A172 (cell line): ENCODE data around the gene DRAM1. TPM values are rescaled to one million over a fixed set of nuclear protein-coding genes. Genes with fewer than 3 reads are reported as not detected.
A peak's percentile ranks its signal among the peaks of the same experiment; 100 is the strongest.
"Not testable (repeated sequence)": the region's sequence is repeated elsewhere in the genome, so short reads cannot be mapped to it uniquely, and the experiment has no call there.

Source experiments
- DNase-seq: peaks from one replicate; pipeline ENCODE4 v3.0.0-alpha.2; 2015; ENCODE audit warnings: low spot score
- total RNA-seq: library from RNA; depleted of rRNA; stranded (reverse); fragments of >200 nt; shearing (Covaris generic); gene quantifications from 2 replicates; pipeline ENCODE4 v1.2.3, GENCODE V29; 2014; rRNA removed

DRAM1 gene
- 32.6 and 37.3 TPM in 2 replicates for total RNA-seq

DNA sequence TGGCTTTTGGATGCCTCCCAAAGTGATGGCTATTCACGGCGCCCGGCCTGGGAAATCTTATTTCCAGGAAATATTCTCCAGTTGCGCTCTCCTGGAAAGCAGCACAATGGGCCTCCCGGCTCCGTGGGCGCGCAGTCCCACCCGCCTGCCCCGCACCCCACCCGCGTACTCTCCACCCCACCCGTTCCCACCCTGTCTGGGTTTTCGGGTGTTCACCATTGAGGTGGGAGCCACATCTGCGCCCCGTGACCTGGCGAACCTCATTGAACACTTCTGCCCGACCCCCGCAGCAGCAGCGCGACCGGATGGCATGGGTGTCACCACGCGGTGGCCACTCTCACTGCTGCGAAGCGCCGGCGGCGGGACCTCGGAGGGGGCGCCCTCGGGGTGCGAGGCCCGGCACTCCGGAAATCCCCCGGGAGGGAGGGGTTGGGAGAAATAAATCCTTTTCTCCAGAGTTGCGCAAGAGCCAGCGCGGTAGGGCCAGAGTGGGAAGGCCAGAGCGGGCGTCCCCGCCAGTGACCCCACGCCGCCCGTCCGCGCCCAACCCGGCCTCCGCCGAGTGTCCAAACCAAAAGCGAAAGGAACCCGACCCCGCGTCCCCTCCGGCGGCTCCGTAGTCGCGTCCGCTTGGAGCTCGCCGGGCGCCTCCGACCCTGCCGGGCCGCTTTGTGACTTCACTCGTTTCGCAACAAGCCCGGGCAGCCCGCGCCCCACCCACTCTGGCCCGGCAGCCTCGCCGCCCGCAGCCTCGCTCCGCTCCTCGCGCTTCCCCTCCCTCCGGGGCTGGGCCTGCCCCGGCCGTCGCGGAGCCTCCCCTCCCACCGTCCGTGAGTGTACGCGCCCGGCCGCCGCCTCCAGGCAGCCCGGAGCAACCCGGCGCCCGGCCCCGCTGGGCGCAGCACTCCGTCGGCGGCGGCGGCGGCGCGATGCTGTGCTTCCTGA is at the start of gene DRAM1:
Gene DRAM1, plus strand, starts transcription at position 720 of the 945 bp plus-strand sequence. Its CDS starts 210 bp downstream, at position 930.
- peak; percentile 72 for DNase-seq

DNA sequence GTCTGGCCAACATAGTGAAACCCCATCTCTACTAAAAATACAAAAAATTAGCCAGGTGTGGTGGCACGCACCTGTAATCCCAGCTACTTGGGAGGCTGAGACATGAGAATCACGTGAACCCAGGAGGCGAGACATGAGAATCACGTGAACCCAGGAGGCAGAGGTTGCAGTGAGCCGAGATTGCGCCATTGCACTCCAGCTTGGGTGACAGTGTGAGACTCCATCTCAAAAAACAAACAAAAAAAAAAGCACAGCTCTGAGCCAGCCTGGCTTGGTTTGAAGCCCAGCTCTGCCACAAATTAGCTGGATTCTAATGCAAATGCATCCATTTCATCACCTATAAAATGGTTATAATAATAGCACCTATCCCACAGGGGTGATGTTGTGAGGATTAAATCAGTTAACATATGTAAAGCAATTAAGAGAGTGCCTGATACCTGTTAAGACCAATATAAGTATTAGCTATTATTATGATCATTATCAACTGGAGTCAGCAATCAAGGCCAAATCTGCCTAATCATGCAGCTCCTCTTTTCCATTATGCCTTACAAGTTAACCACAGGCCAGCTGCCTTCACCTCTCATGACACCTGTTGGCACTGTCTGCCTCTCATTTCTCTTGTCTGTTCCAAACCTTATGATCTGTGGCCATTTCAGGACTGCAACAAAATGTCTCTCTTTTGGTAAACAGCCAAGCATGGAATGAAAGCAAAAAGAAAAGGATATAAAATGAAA is 48.8 kb upstream of the DRAM1 start:
- no peak for DNase-seq

- DNase-seq = peak; percentile 2
Observed at GRCh38 chr12:101829639-101830366, 47.6 kb upstream of the DRAM1 start.

DNA sequence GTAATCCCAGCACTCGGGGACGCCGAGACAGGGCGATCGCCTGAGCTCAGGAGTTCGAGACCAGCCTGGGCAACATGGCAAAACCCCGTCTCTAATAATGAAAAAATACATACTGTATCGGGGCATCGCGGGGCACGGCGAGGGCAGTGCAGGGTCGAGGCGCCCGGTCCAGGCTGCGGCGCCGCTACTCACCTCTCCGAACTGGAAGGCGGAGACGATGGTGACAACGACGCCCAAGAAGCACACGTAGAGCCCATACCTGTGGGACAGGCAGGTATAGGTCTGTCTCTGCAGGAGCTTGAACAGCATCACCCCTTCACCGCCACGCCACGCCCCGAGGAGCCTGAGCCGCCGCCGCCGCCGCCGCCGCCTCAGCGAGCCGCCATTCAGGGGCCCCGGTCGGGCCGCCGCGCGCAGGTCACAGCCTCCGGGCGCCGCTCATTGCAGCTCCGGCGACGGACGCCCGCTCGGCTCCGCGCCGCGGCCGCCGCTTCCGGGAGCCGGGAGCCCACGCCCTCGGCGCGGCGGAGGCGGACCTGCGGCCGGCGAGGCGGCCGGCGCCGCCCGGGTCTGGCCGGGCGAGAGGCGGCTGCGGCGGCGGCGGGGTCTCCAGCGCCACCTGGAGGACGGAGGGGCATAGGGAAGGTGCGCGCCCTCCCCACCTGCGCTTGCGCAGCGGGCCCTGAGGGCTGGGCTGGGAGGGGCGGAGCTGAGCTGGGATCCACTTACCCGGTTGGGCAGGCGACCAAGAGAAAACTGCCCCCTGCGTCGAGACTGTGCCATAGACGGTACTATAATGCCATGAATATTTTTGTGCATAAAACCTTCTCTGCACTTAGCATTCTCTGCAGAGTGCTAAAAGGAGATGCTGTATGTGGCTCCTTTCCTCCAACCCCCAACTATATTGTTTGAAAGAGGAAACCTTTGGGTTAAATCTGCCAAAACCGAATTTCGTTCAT is 46.7 kb upstream of the DRAM1 start, which contains the start of gene GNPTAB:
Gene GNPTAB, minus strand, starts transcription at position 593 of the 959 bp plus-strand sequence. Its CDS starts 284 bp downstream, at position 309.
- peak; percentile 76 for DNase-seq

GRCh38 chr12:101832030-101832429 is 45.4 kb upstream of the DRAM1 start:
- no peak for DNase-seq

GRCh38 chr12:101838628-101839323 is 38.6 kb upstream of the DRAM1 start:
- no peak for DNase-seq

DNA sequence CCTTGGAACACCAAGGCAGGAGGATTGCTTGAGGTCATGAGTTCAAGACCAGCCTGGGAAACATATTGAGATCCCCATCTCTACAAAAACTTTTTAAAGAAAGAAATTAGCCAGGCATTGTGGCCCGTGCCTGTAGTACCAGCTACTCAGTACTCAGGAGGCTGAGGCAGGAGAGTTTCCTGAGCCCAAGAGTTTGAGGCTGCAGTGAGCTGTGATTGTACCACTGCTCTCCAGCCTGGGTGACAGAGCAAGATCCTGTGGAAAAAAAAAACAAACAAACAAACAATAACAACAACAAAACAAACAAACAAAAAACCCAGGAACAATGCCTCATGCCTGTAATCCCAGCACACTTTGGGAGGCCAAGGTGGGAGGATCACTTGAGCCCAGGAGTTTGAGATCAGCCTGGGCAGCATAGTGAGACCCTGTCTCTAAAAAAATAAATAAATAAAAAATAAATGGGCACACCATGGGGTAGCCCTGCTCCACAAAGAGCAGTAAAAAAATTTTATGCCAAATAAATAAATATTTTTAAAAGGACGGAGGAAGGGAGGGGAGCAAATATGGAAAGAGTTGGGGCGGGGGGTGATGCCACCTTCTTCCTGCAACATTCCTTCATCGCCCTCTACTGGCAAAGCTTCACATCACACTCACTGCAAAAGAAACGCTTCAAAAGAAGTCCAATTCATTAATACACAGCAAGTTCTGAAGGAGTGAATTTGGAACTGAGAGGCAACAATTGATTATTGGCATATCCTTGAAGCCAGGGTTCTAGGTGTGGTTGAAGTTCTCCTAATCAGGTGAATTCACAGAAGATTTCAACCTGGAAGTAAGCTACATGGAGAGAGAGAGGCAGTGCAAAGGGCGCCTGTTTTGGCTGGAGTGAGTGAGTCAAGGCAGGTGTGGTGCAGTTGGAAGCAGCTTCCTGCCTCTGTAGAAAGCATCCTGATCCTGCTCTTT is 37.8 kb upstream of the DRAM1 start:
- peak; percentile 49 for DNase-seq

DNA sequence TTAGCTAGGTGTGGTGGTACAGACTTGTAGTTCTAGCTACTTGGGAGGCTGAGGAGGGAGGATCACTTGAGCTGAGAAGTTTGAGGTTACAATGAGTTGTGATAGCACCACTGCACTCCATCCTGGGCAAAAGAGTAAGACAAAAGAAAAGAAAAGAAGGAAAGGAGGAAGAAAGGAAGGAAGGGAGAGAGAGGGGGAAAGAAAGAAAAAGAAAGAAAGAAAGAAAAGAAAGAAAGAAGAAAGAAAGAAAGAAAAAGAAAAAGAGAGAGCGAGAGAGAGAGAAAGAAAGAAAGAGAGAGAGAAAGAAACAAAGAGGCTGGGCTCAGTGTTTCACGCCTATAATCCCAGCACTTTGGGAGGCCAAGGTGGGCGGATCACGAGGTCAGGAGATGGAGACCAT is 36.3 kb upstream of the DRAM1 start:
- DNase-seq = no peak

GRCh38 chr12:101845137-101845711 is 32.2 kb upstream of the DRAM1 start:
- DNase-seq = no peak

GRCh38 chr12:101847325-101847724 is 30.1 kb upstream of the DRAM1 start:
- no peak for DNase-seq

DNA sequence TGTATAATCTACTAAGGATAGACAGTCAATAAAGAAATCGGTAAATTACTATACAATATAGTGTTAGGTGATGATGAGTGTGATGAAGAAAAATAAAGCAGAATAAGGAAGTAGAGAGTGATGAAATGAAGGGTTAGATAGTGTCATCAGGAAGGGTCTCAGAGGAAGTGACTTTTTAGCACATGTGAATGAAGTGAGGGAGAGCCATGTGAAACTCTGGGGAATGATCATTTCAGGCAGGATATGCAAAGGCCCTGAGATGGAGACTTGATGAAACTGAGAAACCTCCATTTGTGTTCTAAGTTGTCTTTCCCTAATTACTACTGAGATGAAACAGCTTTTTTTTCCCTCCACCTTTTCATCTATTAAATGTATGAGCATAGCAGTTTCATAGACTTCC is 27.2 kb upstream of the DRAM1 start:
- DNase-seq = no peak

GRCh38 chr12:101852998-101853397 is 24.4 kb upstream of the DRAM1 start:
- DNase-seq = no peak

GRCh38 chr12:101854747-101855146 is 22.6 kb upstream of the DRAM1 start:
- DNase-seq = no peak

GRCh38 chr12:101855364-101855884 is 22.0 kb upstream of the DRAM1 start:
- DNase-seq = no peak

- no peak for DNase-seq
Observed at GRCh38 chr12:101855976-101856375, 21.4 kb upstream of the DRAM1 start.

GRCh38 chr12:101856614-101857013 is 20.8 kb upstream of the DRAM1 start:
- not testable (repeated sequence) for DNase-seq

- DNase-seq = peak; percentile 81
Observed at GRCh38 chr12:101857043-101857558, 20.3 kb upstream of the DRAM1 start.

DNA sequence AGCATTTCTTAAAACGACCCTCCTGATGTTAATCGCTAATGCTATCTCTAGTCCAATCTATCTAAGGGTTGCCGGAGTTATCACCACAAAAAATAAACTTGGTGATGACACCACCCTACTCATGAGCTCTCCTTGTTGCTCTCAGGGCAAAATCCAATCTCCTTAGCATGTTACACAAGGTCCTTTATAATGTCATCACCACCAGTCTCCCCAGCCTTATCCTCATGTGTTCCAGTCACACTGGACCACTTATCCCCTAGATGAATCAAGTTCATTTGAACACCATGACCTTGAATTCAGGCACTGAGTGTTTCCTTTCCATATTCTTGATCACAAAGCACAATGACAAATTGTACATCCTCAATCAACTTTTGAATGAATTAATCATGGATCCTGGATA is 19.0 kb upstream of the DRAM1 start:
- no peak for DNase-seq
